HG03575 (cell line): ENCODE measurements around the gene CCN5.

Source experiments
- ATAC-seq: cut with Tn5 transposase; IDR thresholded peaks from one replicate; pipeline ENCODE4 v1.9.1; 2021; ENCODE audit not compliant: unreplicated experiment, insufficient number of reproducible peaks, low FRiP score; ENCODE audit errors: extremely low read depth

CCN5 gene

GRCh38 chr20:44768854-44769480, 53.8 kb downstream of the CCN5 start:
- ATAC-seq: no peak

GRCh38 chr20:44769481-44769863, 54.3 kb downstream of the CCN5 start:
- ATAC-seq: no peak

- ATAC-seq: no peak
These were observed 55.5 kb downstream of the CCN5 start for GRCh38 chr20:44770484-44771171.

- no peak for ATAC-seq
These were observed 56.0 kb downstream of the CCN5 start for GRCh38 chr20:44771172-44771535.

GRCh38 chr20:44772636-44773035, 57.5 kb downstream of the CCN5 start:
- ATAC-seq: no peak

- no peak for ATAC-seq
These were observed 58.1 kb downstream of the CCN5 start for GRCh38 chr20:44773070-44773829.

- no peak for ATAC-seq
These were observed 61.8 kb downstream of the CCN5 start for GRCh38 chr20:44776980-44777379.
